Fibroblast of lung (primary cell): ENCODE data around the gene COG4. TPM values are rescaled to one million over a fixed set of nuclear protein-coding genes. Genes with fewer than 3 reads are reported as not detected.

Experiments used
- DNase-seq, 2 donors: peaks; one replicate each; pipeline versions ENCODE4 v3.0.0 to v3.0.0-alpha.2; 2010; ENCODE audit warnings: low read depth in 2 of 2
- H2AFZ ChIP-seq: 2 replicates; pipeline ENCODE4 v1.5.1; 2012; ENCODE audit warnings: low read length, control low read depth, inconsistent platforms
- H3K27ac ChIP-seq: 2 replicates; pipeline ENCODE4 v1.5.1; 2011; ENCODE audit warnings: low read length, control low read depth; ENCODE audit not compliant: insufficient read depth
- H3K27me3 ChIP-seq: 2 replicates; pipeline ENCODE4 v1.5.1; 2011; ENCODE audit warnings: mild to moderate bottlenecking, low read length; ENCODE audit not compliant: control insufficient read depth, insufficient read depth
- H3K36me3 ChIP-seq: 2 replicates; pipeline ENCODE4 v1.5.1; 2011; ENCODE audit warnings: low read length; ENCODE audit not compliant: control insufficient read depth, insufficient read depth
- H3K4me1 ChIP-seq: 2 replicates; pipeline ENCODE4 v1.5.1; 2011; ENCODE audit warnings: low read length; ENCODE audit not compliant: control insufficient read depth, insufficient read depth; ENCODE audit errors: extremely low read depth
- H3K4me2 ChIP-seq: 2 replicates; pipeline ENCODE4 v1.5.1; 2011; ENCODE audit warnings: low read length, control low read depth; ENCODE audit not compliant: insufficient read depth; ENCODE audit errors: extremely low read depth
- H3K4me3 ChIP-seq, 4 experiments: fragments of 200-600 bp in 1 of 4; sonication (generic) in 1 of 4; replicated peaks in 1 of 4; 2 replicates each; pipeline ENCODE4 v1.5.1; 2011 to 2016; ENCODE audit warnings: low read length in 4 of 4, low read depth in 3 of 4, mild to moderate bottlenecking in 3 of 4, control low read depth in 2 of 4, inconsistent platforms in 1 of 4, mixed read lengths in 1 of 4; ENCODE audit not compliant: insufficient read depth in 1 of 4; ENCODE audit errors: control extremely low read depth in 1 of 4
- H3K79me2 ChIP-seq: 2 replicates; pipeline ENCODE4 v1.5.1; 2012; ENCODE audit warnings: mild to moderate bottlenecking, low read length, inconsistent platforms; ENCODE audit not compliant: control insufficient read depth, insufficient read depth
- H3K9ac ChIP-seq: 2 replicates; pipeline ENCODE4 v1.5.1; 2011; ENCODE audit warnings: mild to moderate bottlenecking, low read length, control low read depth; ENCODE audit not compliant: insufficient read depth
- H3K9me3 ChIP-seq: 2 replicates; pipeline ENCODE4 v1.5.1; 2012; ENCODE audit warnings: low read depth, low read length; ENCODE audit not compliant: control insufficient read depth, insufficient read depth
- H4K20me1 ChIP-seq: 2 replicates; pipeline ENCODE4 v1.5.1; 2011; ENCODE audit warnings: low read length; ENCODE audit not compliant: control insufficient read depth, insufficient read depth; ENCODE audit errors: extremely low read depth
- CTCF ChIP-seq, 2 donors: IDR thresholded peaks in 1 of 2; conservative IDR thresholded peaks in 1 of 2; 1 replicate in 1 of 2; 2 replicates in 1 of 2; pipeline ENCODE4 v1.5.1; 2011 to 2012; ENCODE audit warnings: low read length in 2 of 2, control low read depth in 1 of 2, inconsistent platforms in 1 of 2, low read depth in 1 of 2, mild to moderate bottlenecking in 1 of 2
- EZH2 ChIP-seq: IDR thresholded peaks from 2 replicates; pipeline ENCODE4 v1.5.1; 2012; ENCODE audit warnings: low read length, control low read depth, mild to moderate bottlenecking; ENCODE audit errors: missing control alignments
- polyA plus RNA-seq, 2 donors: library from polyadenylated mRNA; depleted of rRNA in 1 of 2; stranded (reverse) in 1 of 2; unstranded in 1 of 2; fragments of >200 nt; gene quantifications; 2 replicates each; pipeline ENCODE4 v1.2.1, GENCODE V29; 2011 to 2012; ENCODE audit warnings: missing spikeins in 1 of 2
- total RNA-seq: library from RNA; depleted of rRNA; stranded (reverse); fragments of >200 nt; gene quantifications from 2 replicates; pipeline ENCODE4 v1.2.1, GENCODE V29; 2014

The COG4 gene
- total and polyA plus RNA-seq, 2 donors (not counting 1 experiment from before 2014, with no cell fraction given), result 36.2 to 117 TPM

- H3K9ac ChIP-seq, result no peak overlapping the region
- TF ChIP-seq EZH2 (no peak), CTCF (conservative IDR thresholded peaks at IDR 0.05 in 1 of 2, IDR thresholded peaks at IDR 0.05 in 1 of 2; ENCODE audit: low read depth in 1 of 2, low read length in 2 of 2) (no peak)
- peaks cover 35% of the 10 kb centered on the region for H3K4me1 ChIP-seq
- peaks cover 33% of the 10 kb centered on the region for H3K79me2 ChIP-seq
- H3K27me3 ChIP-seq, result no peaks in the 10 kb centered on the region
- H2AFZ ChIP-seq, result no peak overlapping the region
- H3K36me3 ChIP-seq, result peaks cover 4% of the 10 kb centered on the region
- no peak overlapping the region for H3K4me3 ChIP-seq
- H3K4me2 ChIP-seq, result no peak overlapping the region
- no peak for DNase-seq
- H3K27ac ChIP-seq, result no peak overlapping the region
- H3K9me3 ChIP-seq, result no peaks in the 10 kb centered on the region
- peaks cover 1% of the 10 kb centered on the region for H4K20me1 ChIP-seq
These were observed 88.7 kb downstream of the COG4 start for GRCh38 chr16:70434484-70435260.

GRCh38 chr16:70433458-70434103, 89.8 kb downstream of the COG4 start:
- peak; percentile 77 to 87 for DNase-seq
- Histone ChIP-seq H3K9me3 (no peaks in the 10 kb centered on the region), H4K20me1 (peaks cover 1% of the 10 kb centered on the region), H3K9ac (no peak overlapping the region), H3K27ac (peak overlapping the region; percentile 2), H3K4me1 (peaks cover 42% of the 10 kb centered on the region), H3K4me2 (peak overlapping the region; percentile 37), H3K36me3 (peaks cover 4% of the 10 kb centered on the region), H3K4me3 (no peak overlapping the region), H3K27me3 (no peaks in the 10 kb centered on the region), H3K79me2 (peaks cover 36% of the 10 kb centered on the region), H2AFZ (no peak overlapping the region)
- no peak for TF ChIP-seq EZH2
- no peak for TF ChIP-seq CTCF (conservative IDR thresholded peaks at IDR 0.05 in 1 of 2, IDR thresholded peaks at IDR 0.05 in 1 of 2; ENCODE audit: low read depth in 1 of 2, low read length in 2 of 2)

- Histone ChIP-seq H3K27me3 (no peaks in the 10 kb centered on the region), H3K4me3 (no peak overlapping the region), H3K4me2 (peak overlapping the region; percentile 37), H3K9me3 (no peaks in the 10 kb centered on the region), H3K79me2 (peaks cover 32% of the 10 kb centered on the region), H2AFZ (no peak overlapping the region), H3K36me3 (peaks cover 4% of the 10 kb centered on the region), H3K27ac (peak overlapping the region; percentile 2), H4K20me1 (peaks cover 1% of the 10 kb centered on the region), H3K4me1 (peaks cover 43% of the 10 kb centered on the region), H3K9ac (no peak overlapping the region)
- DNase-seq, result peak; percentile 17 to 25
- TF ChIP-seq CTCF (conservative IDR thresholded peaks at IDR 0.05 in 1 of 2, IDR thresholded peaks at IDR 0.05 in 1 of 2; ENCODE audit: low read depth in 1 of 2, low read length in 2 of 2), result no peak
- no peak for TF ChIP-seq EZH2
These were observed 90.5 kb downstream of the COG4 start for GRCh38 chr16:70432723-70433457.
